GM08714 (cell line): Measurements from ENCODE around the gene TMEM178A.
"Not testable (repeated sequence)": the region's sequence is repeated elsewhere in the genome, so short reads cannot be mapped to it uniquely, and the experiment has no call there.

Source experiments
- H3K4me3 ChIP-seq: fragments of 200-500 bp; sonication (Bioruptor generic); 2 replicates; pipeline ENCODE4 v1.5.1; 2014; ENCODE audit warnings: mild to moderate bottlenecking, low read length, inconsistent platforms
- ZNF274 ChIP-seq: IDR thresholded peaks from 2 replicates; pipeline ENCODE4 v1.6.1; 2012; ENCODE audit warnings: mild to moderate bottlenecking, low read depth, low read length

TMEM178A gene

DNA sequence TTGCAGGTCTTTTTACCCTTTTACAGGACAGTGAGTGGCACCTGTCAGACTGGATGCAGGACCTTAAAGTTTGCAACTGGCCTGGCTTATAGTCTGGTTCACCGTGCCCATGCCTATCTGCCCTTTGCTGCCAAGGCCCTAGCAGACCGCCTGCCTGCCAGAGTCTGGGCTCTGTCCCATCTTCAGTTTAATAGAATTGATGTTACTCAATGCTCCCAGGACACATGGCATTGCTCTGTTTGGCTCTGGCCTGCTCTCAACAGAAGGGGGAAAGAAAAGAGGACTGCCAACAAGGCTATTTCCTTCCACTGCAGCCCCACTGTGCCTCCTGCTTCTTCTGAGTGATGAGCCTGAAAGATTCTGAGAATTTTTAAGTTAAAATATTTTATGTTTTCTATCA lies 25.6 kb upstream of the TMEM178A start:
- no peak overlapping the region for H3K4me3 ChIP-seq
- TF ChIP-seq ZNF274 = no peak

DNA sequence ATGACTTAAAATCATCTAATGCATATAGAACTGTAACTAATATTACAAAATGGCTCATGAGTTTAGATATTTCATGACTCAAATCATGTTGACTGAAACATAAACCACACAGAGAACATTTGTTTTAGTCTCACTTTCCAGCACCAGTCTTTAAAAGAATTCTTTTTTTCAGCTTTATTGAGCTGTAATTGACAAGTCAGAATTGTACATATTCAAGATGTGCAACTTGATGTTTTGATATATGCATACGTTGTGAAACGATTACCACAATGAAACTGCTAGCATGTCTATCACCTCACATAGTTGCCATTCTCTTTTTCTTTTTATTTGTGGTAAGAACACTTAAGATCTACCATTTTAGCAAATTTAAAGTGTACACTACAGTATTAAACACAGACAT lies 25.0 kb upstream of the TMEM178A start:
- TF ChIP-seq ZNF274 = no peak
- no peak overlapping the region for H3K4me3 ChIP-seq

DNA sequence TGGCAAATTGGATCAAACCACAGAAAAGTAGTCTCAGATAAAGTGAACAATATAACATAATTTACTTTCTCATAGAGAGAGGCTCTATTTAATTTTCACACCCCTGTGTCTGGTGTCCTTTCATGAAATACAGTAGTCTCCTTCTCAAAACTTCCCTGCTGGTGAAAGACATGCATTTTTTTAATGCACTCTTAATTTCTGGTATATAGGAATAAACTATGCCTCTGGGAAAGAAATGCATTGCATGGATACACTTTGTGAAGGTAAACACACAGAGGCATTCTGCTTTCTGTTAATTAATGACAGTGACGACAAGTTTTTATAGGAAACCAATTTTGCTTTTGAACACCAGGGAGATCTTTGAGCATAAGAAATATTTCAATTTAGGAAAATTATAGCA lies 24.1 kb upstream of the TMEM178A start:
- no peak for TF ChIP-seq ZNF274
- H3K4me3 ChIP-seq = no peak overlapping the region

DNA sequence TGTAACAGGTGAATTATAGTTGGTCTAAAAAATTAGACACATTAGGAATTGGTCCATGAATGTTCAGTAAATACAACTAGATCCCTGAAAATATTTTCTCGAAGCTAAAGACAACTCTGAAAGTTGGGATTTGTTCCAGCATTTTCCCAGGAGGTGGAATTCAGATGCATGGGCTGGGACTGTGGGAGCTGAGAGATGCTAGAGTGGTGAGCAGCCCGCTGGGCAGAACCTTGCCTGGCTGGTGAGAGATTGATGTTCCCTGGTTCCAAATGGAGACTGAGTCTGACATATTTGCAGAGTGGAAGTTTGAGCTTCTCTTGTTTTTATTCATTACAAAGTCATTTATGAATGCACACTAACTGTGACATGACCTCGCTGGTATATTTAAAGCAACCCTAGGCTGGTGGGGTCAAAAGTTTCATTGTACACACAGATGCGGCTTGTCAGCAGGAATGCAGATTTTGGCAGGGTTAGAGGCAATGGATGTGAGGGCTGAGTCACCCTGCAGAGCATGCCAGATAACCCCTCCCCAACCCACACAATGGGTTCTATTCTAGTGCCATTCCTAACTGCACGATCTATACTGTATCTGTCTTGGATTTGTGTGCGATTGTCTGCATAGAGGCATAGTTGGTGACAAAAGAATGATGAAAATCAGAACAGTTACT lies 23.5 kb upstream of the TMEM178A start:
- no peak overlapping the region for H3K4me3 ChIP-seq
- TF ChIP-seq ZNF274 = no peak

DNA sequence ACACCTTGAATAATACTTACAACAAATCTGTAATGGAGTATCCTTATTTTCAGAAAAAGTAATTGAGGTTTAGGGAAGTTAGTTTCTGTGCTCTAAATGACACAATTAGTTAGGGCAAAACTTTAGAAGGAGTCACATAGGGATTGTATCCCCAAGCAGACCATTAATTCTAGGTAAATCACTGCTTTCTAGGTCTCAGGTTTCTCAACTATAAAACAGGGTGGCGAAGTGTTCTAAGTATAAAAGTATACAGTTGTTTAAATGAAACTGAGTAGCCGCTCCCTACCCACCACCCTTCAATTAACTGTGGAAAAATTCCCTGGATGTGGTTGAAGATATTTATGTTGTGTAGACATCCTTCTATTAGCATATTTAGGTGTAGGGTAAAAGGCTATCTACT lies 19.9 kb upstream of the TMEM178A start:
- TF ChIP-seq ZNF274 = no peak
- no peak overlapping the region for H3K4me3 ChIP-seq

DNA sequence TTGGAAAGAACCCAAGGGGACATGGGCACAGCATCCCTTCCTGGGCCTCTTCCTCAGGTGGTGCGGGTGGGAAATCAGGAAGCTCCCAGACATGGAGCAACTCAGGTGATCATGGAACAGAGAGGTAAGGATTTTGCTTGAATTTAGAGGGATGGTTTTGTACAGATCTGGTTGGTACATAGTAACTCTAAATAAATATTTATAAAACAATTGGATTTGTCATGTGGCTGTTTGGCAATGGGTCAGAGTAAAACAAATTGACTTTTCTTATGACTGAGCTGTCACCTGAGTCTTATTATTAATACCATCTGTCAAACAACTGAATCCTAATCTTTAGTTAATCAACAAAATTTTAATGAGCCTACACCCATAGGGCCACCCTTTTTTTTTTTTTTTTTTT lies 19.4 kb upstream of the TMEM178A start:
- no peak overlapping the region for H3K4me3 ChIP-seq
- no peak for TF ChIP-seq ZNF274

DNA sequence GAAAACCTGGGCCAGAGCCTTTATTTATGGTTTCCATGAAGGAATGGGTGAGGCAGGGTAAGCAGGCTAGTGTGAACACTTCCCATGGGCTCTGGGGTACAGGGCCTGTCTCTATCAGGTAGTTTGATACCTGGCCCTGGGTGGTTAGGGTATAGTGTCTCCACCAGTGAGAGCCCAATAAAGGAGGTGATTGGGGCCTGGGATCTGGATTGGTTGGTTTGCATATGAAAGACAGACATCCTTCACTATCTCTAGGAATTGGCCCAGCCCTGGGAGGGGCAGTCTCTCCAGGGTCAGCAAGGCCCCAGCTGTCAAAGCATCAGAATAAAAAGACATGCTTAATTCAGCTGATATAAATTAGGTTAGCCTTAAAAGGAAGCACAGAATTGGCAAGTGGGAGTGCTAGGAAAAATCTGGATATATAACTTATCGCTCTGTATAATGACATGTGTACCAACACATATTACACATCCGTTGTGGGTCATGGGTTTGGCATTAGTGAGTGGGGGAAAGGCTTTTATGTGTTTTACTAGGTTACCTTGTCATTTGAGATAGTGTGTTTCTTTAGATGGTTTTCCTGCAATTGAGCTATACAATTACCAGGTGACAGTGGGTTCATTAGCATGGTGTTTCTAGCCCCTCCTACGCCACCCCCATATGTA lies 18.5 kb upstream of the TMEM178A start:
- no peak overlapping the region for H3K4me3 ChIP-seq
- no peak for TF ChIP-seq ZNF274

DNA sequence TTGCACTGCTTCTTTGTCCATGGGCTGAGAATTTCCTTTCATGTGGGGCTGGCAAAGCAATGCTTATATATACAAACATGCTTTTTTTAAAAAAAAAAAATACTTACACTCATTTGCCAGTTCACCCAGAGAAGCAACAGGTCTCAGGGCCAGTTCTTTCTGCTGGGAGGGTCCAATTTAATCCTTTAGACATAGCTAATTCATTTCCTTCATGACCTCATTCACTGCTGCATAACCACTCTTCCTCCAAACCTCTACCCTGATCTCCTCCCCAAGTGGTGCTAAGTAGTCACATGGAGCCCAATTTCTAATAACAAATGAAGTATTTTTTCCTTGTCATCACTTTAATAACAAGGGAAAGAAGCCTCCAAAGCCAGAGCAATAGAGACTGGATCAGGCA lies 17.1 kb upstream of the TMEM178A start:
- no peak for TF ChIP-seq ZNF274
- no peak overlapping the region for H3K4me3 ChIP-seq

DNA sequence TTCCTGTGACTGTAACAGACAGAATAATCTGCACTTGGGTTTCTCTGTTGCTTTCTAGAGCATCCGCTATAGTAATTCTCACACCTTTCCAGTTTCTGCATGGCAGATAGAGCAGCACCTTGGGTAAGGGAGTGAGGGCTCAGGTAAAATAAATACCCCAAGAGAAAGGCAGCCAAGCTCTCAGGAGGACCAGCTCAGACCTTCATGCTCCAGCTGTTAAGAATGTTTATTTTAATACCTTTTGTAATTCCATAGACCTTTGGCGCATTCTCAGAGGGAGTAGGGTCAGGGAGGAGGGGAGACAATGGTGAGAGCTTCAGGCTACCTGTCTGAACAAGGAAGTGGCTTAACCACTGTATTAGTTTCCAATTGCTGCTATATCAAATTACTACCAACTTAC lies 16.2 kb upstream of the TMEM178A start:
- no peak overlapping the region for H3K4me3 ChIP-seq
- no peak for TF ChIP-seq ZNF274

DNA sequence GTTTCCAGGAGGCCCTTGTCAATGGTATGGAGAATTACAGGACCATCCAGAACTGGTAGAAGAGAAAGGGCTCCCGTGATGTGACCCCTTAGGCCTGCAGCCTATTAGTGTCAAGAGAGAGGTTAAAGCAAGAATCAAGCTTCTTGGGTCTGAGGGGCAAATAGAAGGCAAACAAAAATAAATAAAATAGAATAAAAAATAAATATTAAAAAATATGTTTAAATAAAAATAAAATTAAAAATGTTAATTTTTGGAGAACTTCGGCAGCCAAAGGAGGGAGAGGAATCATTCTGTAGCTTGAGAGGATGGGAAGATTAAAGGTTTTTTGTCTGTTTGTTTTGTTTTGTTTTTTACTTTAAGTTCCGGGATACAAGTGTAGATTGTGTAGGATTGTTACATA lies 15.2 kb upstream of the TMEM178A start:
- no peak overlapping the region for H3K4me3 ChIP-seq
- no peak for TF ChIP-seq ZNF274

DNA sequence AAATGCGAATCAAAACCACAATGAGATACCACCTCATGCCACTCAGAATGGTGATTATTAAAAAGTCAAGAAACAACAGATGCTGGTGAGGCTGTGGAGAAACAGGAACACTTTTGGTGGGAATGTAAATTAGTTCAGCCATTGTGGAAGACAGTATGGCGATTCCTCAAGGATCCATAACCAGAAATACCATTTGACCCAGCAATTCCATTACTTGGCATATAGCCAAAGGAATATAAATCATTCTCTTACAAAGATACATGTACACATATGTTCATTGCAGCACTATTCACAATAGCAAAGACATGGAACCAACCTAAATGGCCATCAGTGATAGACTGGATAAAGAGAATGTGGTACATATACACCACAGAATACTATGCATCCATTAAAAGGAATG lies 9.5 kb upstream of the TMEM178A start:
- H3K4me3 ChIP-seq = not testable (repeated sequence)

DNA sequence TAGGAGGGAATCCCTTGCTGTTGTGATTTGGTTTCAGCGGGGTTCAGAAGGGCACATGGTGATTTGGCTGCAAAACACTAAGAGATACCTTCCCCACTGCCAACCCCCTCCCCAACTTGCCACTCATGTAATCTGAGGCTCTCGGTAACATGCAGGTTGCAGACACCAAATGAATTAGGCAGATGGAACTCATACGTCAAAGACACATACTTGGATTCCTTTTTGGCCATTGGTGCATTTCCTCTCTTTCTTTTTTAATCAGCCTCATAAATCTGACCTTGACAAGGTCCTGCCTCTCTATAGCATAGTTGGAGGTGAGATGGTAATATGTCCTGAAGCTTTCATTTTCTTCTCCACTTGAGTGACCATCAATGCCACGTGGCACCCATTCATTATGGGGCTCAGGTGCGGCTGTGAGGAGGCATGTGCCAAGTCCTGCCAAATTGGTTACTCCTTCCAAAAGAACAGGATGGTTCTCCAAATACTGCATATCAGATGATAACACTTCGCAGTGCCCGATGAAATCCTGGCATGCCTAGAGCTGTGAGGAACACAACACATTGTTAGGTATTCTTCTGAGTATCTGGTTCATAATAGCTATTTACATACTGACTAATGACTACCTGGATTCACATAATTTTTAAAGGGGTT lies 8.3 kb upstream of the TMEM178A start:
- TF ChIP-seq ZNF274 = no peak
- no peak overlapping the region for H3K4me3 ChIP-seq

DNA sequence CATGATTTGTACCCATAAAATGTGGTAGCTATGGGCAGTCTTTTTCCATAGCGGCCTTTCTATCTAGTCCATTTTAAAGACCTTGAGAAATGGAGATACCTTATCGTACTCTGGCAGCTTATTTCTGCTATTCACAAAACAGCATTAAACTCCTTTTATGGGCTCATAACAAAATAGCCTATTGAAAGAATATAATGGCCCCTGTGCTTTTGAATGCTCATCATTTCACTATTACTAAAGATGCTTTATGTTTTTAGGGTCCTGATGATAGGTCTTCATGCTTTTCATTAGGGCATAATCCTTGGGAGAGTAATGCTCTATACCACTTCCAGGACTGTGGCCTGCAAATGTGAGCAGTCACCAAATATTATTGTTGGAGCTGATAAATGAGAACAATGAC lies 7.3 kb upstream of the TMEM178A start:
- TF ChIP-seq ZNF274 = no peak
- no peak overlapping the region for H3K4me3 ChIP-seq

DNA sequence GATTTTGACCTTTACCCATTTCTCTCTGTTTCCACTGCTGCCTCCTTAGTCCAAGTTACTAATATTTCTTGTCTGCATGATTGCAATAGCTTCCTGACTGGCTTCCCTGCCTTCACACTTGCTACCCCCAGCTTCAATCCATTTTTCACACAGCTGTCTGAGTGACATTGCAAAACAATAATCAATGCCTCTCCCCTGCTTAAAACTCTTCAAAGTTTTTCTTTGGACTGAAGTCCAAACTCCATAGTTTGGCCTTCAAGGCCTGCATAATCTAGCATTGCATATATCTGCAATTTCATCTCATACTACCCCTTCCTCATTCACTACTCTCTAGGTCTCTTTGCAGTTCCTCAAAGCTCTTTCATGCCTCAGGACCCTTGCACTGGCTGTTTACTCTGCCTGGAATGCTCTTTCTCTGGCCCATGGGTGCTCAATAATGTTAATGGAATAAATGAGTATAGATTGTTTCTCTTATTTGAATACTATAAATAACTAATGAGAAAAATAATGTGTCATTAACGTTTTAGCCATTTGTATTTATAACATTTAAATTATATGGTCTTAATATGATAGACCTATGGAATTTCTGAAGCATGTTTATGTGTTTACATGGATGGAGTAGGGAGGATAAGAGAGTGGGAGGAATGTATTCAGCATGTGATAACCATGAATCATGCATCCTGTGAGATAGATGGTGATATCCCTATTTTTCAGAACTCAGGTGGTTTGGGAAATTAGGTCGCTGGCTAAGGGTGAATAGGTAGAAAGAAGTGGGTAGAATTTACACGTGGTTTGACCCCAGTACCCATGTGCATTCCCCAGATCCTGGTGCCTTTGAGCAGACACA lies 5.7 kb upstream of the TMEM178A start:
- no peak overlapping the region for H3K4me3 ChIP-seq
- TF ChIP-seq ZNF274 = no peak

DNA sequence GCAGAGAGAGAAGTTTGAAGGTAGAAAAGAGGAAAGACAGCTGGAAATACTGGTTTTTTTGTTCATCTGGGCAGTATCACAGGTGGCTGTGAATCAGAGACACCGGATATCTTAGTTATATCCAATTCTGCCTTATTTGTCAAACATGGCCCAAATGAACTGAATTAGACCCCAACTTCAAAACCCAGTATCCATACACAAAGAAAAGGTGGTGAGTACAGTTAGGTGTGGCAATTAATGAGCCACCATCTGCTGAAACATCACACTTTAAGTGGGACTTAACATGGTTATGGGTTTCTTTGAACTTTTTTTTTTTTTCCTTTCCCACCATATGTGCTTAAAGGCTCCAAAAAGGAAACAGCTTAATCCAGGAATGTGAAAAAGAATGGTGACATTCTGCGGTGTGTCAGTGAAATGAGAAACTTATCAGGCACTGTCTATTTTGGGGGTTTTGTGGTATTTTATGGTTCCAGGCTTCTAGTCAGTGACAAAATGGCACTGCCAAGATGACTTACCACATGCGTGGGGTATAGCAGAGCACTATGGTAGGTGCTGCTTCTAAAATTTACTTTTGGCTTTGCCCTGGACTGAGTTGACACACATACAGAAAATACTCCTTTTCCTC lies 5.0 kb upstream of the TMEM178A start:
- no peak for TF ChIP-seq ZNF274
- H3K4me3 ChIP-seq = no peak overlapping the region
